Lower leg skin (tissue), 3 donors: ENCODE results near the gene TMOD4.

Source experiments
- POLR2A ChIP-seq, 2 donors: fragments of 450-650 bp; IDR thresholded peaks; one replicate each; pipeline ENCODE4 v1.6.1; 2016 to 2017; ENCODE audit warnings: antibody characterized with exemption in 2 of 2, mild to moderate bottlenecking in 1 of 2, moderate library complexity in 1 of 2
- TF ChIP-seq, protein P1 (sequence below), 3 donors: fragments of 450-650 bp; IDR thresholded peaks; one replicate each; pipeline ENCODE4 v1.5.1; 2016; ENCODE audit warnings: antibody characterized with exemption in 3 of 3, mild to moderate bottlenecking in 3 of 3, moderate library complexity in 2 of 3

GRCh38 chr1:151193856-151194255 is 18.1 kb upstream of the TMOD4 start:
- TF ChIP-seq, protein P1, sequence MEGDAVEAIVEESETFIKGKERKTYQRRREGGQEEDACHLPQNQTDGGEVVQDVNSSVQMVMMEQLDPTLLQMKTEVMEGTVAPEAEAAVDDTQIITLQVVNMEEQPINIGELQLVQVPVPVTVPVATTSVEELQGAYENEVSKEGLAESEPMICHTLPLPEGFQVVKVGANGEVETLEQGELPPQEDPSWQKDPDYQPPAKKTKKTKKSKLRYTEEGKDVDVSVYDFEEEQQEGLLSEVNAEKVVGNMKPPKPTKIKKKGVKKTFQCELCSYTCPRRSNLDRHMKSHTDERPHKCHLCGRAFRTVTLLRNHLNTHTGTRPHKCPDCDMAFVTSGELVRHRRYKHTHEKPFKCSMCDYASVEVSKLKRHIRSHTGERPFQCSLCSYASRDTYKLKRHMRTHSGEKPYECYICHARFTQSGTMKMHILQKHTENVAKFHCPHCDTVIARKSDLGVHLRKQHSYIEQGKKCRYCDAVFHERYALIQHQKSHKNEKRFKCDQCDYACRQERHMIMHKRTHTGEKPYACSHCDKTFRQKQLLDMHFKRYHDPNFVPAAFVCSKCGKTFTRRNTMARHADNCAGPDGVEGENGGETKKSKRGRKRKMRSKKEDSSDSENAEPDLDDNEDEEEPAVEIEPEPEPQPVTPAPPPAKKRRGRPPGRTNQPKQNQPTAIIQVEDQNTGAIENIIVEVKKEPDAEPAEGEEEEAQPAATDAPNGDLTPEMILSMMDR (IDR thresholded peaks at IDR 0.05), result no peak
- TF ChIP-seq POLR2A (IDR thresholded peaks at IDR 0.05), result no peak
